Stimulated activated CD8-positive, alpha-beta memory T cell treated with anti-CD3 and anti-CD28 coated beads, Interleukin-12 subunit alpha, Interleukin-12 subunit beta, amount 100 ng/mL, for 24 hours (primary cell): ENCODE data around the gene SGCA.

Experiments
- DNase-seq: peaks from one replicate; pipeline ENCODE4 v3.0.0-alpha.2; 2020; ENCODE audit errors: extremely low read depth

SGCA gene

DNA sequence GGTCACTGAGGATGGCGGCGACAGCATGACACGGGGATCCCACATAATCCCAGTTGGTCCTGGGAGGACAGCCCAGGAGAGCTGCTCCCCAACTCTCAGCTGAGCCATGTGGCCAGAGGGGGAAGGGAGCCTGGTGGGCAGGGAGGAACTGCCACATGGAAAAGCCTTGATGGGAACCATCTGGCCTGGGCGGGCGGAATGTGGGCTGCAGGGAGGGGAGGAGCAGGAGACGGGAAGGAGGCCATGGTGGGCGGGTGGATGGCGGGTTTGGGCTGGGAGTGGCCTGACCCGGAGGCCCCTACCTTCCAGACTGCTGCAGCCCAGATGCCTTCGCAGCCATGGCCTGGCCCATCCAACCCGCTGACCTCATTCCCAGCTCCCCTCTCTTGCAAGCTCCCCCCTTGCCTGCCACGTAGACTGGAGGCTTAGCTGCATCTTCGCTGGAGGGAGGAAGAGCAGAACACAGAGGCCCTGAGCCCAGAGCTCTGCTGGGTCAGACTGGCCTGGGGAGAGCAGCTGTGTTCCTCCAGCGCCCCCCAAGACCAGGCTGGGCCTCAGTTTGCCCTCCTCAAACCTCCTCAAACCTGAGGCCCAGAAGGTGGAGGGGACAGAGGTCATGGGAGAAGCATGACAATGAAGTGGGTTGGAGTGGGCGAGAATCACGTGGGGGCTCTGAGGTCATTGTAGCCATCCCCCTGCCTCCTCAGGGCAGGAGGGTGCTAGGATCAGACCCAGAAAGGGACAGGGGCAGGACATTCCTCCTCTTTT lies 43.9 kb downstream of the SGCA start:
- DNase-seq, result no peak

DNA sequence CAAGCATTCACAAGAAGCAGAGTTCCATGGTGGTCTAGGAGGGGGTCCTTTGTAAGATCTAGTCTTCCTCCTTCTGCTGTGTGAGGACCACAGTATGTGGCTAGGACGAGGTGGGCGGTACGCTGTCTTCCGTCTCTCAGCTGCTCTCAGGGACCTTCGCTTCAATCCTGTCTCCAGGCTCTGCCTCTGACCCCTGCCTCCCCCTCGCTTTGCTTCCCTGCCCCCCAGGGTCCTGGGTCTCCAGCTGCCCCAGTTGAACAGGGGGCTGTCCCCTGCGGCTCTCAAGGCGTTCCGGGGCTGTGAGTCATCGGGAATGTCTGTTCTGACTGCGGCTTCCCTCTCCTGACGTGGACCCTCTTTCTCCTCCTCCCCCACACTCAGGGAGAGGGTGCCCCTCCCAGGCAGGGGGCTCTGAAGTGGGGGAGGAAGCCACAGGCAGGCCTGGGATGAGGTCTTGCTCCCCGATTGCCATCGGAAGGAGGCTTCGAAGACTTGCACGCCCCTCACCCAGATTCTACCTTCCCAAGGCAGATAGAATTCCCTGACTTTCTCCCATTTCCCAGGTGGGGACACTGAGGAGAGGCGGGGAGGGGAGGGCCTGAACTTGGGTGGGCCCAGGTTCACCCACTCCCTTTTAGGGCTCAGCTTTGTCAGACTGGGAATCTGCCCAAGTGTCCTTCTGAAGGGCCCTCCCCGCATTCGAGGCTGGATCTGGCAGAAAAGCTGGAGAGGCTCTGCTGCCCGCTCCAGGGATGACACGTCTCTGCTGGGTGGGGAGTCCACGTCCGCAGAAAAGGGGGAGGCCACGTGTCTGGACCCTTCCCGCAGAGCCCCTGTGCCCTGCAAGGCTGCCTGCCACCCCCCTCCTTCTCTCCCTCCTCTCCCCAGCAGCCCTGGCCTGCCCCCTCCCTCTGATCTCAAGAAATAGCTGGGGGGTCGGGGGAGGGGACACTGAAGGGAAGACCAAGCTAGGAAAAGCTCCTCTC lies 44.7 kb downstream of the SGCA start:
- no peak for DNase-seq

DNA sequence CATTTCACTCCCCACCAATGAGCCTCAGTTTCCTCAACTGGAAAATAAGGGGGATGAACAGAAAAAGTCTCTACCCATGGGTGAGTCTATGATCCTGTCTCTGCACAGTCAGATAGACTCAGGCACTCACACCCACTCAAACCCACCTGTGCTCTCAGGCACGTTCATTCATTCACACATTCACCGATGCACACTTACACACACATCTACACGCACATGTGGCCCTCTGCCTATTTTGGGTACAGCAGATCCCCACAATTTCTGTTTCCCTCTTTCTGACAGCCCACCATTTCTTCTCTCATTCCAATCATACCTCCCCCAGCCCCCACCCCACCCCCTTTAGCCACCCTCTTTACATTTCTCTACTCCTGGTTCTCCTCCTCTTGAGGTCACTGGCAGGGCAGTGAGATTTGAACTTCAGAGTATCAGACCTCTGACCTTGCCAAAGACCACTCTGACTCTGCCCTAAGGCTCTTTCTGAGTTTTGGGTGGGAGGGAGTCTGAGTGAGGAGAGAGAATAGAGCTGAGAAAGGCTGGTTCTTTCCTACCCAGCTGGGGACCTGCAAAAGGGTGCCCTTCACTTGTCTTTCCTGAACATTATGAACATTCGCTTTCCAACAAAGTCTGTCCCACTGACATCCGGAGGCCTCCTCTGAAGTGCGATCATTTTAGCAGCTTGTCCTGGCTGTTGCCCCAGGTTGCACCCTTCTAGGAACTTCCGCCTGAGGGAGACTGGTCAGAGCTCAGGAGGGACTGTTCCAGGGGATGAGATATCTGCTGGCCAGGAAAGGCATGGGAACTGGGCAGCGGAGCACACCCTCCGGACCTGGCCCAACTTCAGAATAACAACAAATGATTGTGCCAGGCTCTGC lies 45.7 kb downstream of the SGCA start:
- DNase-seq, result no peak

DNA sequence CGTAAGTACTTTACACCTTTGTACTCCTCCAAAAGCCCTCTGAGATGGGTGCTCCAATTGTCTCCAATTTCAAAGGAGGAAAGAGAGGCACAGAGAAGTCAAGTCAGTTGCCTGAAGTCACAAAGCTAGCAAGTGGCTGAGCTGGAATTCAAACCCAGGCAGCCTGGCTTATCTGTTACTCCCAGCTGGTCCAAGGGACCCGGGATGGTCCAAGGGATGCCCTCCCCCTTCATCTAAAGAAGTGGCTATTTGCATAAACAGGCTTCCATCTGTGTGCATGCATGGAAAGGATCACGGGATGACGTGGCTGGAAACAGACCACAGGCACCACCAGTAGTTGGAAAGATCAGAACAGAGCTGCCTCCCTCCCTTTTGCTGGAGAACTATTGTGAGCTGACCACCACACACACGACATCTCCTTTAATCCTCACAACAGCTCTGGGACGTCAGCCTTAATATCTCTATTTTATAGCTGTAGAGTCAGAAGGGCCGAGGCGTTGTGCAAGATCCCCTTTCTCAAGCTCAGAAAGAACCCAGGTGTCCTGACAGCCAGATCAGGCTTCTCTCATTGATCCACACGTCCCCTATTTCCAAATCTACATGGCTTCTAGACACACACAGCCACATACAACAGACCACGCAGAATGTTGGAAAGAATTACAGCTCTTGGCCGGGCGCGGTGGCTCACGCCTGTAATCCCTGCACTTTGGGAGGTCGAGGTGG lies 46.5 kb downstream of the SGCA start:
- DNase-seq, result no peak

DNA sequence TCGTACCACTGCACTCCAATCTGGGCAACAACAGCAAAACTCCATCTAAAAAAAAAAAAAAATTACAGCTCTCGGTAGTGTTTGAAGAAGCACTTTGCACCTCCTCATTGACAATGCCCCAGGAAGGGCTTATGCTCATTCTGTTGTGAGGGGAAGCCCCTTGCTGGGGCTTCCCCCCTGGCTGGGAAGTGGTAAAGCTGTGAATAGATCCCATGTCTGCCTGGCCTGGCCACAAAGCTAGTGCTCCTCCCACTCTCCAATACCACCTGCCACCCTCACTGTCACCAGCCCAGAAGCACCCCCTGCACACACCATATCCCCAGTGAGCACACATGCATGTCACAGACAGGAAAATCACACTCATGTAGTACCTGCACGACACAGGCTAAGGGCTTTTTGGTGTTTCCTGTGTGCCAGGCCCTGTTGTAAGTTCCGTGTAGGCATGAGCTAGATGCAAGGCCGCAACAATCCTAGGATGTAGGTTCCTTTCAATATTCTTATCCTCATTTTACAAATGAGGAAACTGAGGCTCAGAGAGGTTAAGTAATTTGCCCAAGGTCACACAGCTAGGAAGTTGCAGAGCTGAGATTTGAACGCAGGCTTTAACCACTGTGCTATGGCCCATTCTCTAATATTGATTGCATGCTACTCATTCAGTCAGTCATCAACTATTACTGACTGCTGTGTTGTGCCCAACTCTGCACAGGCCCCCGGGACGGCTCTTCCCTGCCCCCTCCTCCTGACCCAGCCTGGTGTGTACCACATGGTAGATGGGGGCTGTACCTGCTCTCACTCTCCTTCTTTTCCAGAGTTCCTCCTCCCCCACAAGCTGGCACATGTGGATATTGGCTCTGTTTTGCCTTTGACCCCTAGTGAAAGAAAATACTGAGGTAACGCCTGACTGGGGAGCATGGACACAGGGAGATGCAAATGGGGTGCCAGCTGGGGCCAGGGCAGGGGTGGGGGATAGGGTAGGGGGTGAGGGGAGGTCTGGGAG lies 47.5 kb downstream of the SGCA start:
- DNase-seq, result no peak

DNA sequence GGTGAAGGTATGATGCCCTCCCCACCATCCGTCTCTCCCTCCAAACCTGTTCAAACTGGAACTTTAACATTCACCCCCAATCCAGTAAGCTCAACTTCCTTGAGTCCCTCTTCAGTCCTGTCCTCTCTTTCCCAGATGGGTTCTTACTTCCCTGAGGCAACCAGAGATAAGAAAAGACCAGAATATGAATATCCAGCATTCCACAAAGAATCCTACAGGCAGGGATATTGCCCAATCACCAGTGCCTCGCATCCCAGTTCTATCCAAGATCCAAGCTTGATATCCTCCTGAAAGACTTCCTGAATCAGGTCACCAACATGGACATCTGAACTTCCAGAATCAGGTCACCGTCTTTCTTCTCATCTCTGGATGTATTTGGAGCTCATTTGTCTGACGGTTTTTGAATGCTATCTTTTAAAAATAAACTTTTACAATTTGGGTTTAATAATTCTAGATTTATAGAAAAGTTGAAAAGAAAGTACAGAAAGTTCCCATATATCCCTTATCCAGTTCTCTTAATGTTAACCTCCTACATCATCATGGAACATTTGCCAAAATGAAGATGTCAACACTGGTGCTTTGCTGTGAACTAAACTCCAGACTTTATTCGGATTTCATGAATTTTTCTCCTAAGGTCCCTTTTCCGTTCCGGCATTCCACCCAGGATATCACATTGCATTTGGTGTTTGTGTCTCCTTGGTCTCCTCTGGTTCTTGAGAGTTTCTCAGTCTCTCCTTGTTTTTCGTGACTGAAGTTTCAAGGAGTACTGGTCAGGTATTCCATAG lies 49.4 kb downstream of the SGCA start:
- DNase-seq, result no peak

DNA sequence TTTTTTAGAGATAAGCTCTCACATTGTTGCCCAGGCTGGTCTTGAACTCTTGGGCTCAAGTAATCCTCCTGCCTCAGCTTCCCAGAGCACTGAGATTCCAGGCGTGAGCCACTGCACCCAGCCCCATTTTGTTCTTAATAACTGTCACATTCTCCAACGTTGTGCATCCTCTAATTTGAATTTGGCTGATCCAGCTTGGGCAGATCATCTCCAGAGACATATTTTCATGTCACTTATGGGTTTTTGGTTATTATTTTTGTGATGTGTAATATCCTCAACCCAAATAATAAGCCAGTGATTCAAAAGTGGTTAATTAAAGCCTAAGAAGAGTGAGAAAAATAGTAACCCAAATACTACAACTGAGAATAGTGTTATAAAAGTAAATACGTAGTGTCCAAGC lies 51.8 kb downstream of the SGCA start:
- DNase-seq, result no peak

DNA sequence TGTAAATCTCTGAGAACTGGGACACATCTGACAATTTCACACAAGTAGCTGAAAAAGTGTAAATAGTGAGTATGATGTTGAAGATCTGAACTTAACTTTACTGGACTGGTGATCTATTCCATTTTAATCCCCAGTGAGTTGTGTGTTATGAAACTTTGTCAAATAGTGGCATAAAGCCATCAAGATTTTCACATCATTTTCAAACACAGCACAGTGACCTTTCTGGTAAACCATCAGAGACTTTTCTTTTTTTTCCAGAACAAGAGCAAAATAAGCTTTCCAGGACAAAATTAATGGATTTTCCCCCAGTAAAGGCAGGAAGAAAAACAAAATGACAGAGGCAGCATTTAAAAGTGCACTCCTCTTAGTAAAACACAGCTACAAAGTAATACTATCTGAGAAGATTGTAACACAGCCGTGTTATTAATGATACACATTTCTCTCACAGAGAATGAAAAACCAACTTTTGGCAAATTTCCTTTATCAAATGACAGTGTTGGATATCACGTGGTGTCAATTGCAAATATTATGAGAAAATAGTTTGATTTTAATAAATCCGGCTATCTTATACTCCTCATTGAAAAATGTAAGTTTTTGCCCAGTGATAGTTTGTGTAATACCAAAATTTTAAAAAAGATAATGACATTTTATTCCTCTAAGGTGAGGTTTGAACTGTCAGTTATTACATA lies 52.4 kb downstream of the SGCA start:
- no peak for DNase-seq

DNA sequence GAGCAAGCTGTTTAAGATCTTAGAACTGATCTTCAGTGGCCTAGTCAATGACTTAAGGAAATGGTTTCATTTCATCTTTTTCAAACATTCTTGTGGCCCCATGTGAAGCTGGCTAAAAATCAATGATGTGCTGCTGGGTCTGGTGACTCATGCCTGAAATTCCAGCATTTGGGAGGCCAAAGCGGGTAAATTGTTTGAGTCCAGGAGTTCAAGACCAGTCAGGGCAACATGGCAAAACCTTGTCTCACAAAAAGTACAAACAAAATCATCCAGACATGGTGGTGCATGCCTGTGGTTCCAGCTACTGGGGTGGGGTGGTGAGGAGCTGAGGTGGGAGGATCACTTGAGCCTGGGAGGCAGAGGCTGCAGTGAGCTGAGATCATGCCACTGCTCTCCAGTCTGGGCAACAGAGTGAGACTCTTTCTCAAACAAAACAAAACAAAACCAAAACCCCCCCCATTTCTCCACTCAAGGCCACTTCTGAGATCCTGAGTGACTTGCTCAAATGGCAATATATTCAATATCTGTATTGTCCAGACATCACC lies 53.0 kb downstream of the SGCA start:
- DNase-seq, result no peak

DNA sequence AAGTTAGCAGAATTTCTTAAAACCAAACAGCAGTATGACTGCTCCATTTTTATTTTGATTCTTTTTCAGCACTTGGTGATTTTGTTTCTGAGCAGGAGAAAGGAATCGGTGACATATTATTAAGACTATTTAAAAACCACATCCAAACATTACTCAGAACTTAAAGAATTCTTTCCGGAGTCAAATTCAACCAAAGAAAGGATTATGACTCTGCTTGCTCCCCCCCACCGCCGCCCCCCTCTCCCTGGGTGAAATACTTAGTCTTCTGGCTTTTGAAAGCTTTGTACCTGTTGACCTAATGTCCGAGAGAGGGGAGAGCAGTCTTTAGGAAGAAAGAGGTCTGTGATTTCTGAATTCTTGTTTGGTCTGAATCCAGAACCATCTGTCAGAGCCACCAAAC lies 53.5 kb downstream of the SGCA start:
- no peak for DNase-seq

DNA sequence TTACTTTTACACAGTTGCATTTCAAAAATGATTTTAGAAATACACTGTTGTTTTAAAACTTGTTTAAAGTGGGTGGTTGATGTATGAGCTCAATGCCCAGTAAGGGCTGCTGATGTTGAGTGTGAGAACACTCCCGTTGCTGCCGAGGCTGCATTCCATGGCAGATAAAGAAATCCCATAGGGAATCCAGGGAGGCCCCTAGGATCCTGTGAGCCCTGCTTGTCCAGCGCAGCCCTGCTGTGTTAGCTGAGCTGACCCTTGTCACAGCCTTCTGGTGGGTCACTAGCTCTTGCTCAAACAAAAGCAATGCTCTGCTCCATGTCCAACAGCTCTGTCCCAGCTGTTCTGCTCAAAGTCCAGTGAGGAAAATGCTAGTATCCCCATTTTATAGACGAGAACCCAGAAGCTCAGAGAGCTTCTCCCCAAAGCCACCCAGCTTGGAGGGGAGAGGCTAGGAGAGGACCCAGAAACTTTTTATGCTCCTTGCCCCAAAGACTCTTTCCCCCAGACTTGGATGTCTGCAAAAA lies 54.2 kb downstream of the SGCA start:
- no peak for DNase-seq

DNA sequence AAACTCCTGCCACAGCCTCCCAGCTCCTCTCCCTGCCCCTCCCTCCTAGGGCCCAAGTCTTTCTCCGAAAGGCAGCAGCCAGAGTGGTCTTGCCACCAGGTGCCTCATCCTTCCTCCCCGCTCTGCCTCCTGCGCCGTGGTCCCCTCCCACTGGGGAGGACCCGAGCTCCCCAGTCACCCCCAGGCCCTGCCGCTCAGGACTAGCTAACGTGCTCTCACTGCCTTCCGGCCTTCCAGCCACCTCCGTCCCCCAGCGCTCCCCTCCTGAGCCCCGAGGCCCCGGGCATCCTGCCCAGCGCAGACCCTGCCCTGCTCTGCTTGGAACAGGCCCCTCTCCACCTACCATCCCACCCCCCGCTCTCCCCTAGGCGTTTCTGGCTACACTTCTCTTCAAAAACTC lies 55.0 kb downstream of the SGCA start:
- no peak for DNase-seq

DNA sequence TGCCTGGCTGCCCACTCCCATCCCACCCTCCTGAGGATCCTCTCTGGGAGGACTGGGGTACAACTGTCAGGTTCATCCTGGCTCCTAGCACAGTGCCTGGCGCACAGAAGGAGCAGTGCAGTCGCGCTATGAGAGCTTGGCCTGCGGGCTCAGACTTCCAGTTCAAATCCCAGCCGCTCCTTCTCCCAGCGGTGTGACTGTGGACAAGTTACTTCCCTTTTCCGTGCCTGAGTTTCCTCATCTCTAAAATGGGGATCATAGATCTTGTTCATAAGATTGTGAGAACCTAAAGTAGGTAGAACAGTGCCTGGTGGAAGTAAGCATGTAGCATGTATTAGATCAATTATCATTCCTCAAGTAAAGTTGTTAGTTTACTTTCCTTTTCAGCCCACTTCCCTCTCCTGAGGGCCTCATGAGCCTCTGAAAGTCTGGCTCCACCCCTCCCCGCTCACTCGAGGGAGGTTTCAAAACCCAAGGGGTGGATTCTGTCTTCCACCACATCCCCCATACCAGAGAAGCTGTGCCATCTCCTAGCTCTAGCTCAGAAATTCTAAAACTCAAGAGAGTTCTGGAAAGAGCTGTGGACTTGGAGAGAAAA lies 55.6 kb downstream of the SGCA start:
- no peak for DNase-seq

DNA sequence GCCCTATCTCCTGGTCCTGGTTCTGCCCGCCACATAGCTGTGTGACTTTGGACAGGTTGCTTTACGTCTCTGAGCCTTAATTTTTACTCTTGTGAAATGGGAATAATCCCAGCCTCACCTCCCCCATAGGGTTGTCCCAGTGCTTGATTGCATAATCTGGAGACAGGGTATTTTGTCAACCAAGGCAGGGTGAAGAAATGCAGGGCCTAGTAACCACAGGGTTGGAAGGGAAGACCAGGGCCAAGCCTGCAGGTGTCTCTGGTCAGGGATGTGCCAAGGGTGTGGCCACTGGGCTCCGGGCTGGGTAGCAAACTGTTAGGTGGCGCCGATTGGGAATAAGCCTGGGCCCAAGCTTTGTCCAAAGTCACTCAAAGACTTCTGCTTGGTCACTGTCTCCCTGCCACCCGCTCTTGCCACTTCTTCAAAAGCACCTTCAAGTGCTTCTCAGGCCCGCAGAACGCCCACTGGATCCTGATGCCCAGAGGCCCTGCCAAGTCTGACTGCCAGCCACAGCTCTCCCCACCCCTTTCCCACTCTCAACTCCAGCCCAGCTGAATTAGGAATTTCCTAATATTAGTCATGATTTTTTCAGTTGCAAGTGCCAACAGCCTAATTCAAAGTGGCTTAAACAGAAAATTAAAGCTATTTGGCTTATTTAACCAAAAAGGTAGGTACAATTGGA lies 56.2 kb downstream of the SGCA start:
- no peak for DNase-seq

DNA sequence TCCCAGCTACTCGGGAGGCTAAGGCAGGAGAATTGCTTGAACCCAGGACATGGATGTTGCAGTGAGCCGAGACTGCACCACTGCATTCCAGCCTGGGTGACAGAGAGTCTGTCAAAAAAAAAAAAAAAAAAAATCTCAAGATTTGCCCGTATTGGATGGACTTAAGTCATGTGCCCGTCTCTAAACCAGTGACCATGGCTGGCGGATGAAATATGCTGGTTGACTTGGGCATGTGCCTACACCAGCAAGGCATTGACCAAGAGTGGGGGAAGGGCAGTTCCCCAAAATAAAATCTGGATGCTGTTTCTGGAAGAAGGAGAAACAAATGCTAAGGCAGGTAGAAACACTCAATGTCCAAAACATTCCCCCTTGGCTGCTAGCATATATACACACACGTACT lies 57.1 kb downstream of the SGCA start:
- DNase-seq, result no peak
